NCI-H2107 treated with DMSO at 0.1 percent for 48 hours (cell line): ENCODE data around the gene CARNS1.
"Not testable (repeated sequence)": the region's sequence is repeated elsewhere in the genome, so short reads cannot be mapped to it uniquely, and the experiment has no call there.

ENCODE experiments used
- DNase-seq: peaks from one replicate; lab custom pipeline; 2025; ENCODE audit not compliant: unreplicated experiment; lab: John Stamatoyannopoulos, UW

CARNS1 gene

GRCh38 chr11:67396259-67396581, 19.3 kb upstream of the CARNS1 start:
- no peak for DNase-seq

- no peak for DNase-seq
Observed at GRCh38 chr11:67396587-67397389, 18.7 kb upstream of the CARNS1 start.

GRCh38 chr11:67397536-67397935, 17.9 kb upstream of the CARNS1 start:
- DNase-seq = no peak

GRCh38 chr11:67397986-67398660, 17.4 kb upstream of the CARNS1 start:
- DNase-seq = no peak

GRCh38 chr11:67398661-67399563, 16.6 kb upstream of the CARNS1 start:
- DNase-seq = no peak

GRCh38 chr11:67400251-67400941, 15.1 kb upstream of the CARNS1 start:
- no peak for DNase-seq

- DNase-seq = no peak
Observed at GRCh38 chr11:67400942-67401494, 14.5 kb upstream of the CARNS1 start.

GRCh38 chr11:67401495-67402191, 13.8 kb upstream of the CARNS1 start, which contains the start of gene PPP1CA:
TSS of gene PPP1CA (minus strand) at chr11:67401858. CDS start at chr11:67401782, 76 bp downstream.
- DNase-seq = peak; percentile 69

- DNase-seq = not testable (repeated sequence)
Observed at GRCh38 chr11:67402192-67402839, 13.2 kb upstream of the CARNS1 start.

GRCh38 chr11:67403085-67403484, 12.4 kb upstream of the CARNS1 start:
- DNase-seq = not testable (repeated sequence)

- no peak for DNase-seq
Observed at GRCh38 chr11:67404515-67405195, 10.8 kb upstream of the CARNS1 start.

- no peak for DNase-seq
Observed at GRCh38 chr11:67405196-67405567, 10.3 kb upstream of the CARNS1 start.

- no peak for DNase-seq
Observed at GRCh38 chr11:67405688-67406339, 9.7 kb upstream of the CARNS1 start.

- DNase-seq = no peak
Observed at GRCh38 chr11:67406420-67406968, 9.0 kb upstream of the CARNS1 start.

GRCh38 chr11:67406969-67407687, 8.3 kb upstream of the CARNS1 start:
- no peak for DNase-seq

- no peak for DNase-seq
Observed at GRCh38 chr11:67407688-67408163, 7.8 kb upstream of the CARNS1 start.

- DNase-seq = no peak
Observed at GRCh38 chr11:67408437-67409200, 6.9 kb upstream of the CARNS1 start.
